ENCODE results near the gene ERC1.

ERC1 gene

DNA sequence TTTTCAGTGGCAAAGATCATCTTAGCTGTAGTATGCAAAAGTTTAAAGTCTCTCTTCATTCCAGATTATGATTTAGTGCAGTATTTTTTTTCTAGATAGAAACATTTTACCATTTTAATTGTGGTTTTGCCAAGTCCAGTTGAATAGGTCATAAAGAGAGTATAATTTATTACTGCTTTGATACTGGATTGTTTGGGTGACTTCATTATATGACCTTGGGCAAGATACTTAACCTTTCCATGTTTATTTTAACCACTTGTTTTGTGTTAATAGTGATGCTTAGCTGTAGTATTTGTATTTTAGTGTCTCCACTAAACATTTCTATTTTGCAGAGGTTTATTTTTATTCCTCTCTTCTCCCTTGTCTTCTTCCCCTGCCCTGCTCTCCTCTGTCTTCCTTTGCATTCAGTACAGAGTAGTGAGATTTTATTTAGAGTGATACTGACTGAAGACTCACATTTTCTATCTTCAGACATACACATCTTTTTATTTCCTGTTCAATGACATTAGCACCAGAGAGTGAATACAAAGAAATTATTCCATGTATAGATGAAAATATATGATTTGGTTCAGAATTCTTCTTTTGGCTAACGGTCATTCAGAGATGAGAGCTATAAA lies 215.2 kb downstream of the ERC1 start:
- TF ChIP-seq GATA2 (IDR thresholded peaks at IDR 0.05; ENCODE audit: low read depth, low read length) (no peak), GATA3 (IDR thresholded peaks at IDR 0.05; ENCODE audit: low read depth, low read length) (no peak)

DNA sequence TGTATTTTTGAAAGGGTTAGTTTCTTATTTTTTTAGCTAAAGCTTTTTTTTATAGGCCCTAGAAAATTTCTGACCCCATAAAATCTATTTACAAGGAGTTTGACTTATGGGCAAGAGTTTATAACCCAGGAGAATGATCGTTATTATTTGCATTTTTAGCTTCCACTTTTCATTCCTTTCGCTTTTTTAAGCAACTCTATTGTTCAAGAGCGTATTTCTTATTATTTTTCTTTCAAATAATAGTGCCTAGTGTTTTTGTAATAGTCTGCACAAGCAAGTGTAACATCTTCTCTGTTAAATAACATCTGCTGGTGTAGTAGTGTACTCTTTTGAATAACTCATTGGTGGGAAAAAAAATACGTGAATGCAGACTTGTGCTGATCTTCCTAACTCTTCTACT lies 216.3 kb downstream of the ERC1 start:
- TF ChIP-seq GATA2 (IDR thresholded peaks at IDR 0.05; ENCODE audit: low read depth, low read length) = no peak
- no peak for TF ChIP-seq GATA3 (IDR thresholded peaks at IDR 0.05; ENCODE audit: low read depth, low read length)

DNA sequence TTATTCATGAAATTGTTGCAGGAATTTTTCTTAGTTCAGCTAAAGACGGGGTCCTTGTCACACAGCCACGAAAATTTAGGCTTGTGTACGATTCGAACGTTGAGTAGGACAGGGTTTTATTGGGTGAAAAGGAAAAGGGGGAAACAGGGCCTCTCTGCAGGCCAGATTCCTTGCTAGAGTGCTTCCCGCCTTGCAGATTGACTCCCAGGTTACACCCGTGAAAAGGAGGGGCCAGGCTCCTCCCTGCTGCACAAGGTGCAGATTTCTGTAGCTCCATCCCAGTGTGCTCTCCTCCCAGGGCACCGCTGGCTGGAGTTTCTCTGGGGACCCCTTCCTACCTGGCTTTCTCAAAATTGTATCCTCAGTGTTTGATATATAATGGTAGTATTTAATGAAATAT lies 221.5 kb downstream of the ERC1 start:
- no peak for TF ChIP-seq GATA3 (IDR thresholded peaks at IDR 0.05; ENCODE audit: low read depth, low read length)
- TF ChIP-seq GATA2 (IDR thresholded peaks at IDR 0.05; ENCODE audit: low read depth, low read length) = no peak

DNA sequence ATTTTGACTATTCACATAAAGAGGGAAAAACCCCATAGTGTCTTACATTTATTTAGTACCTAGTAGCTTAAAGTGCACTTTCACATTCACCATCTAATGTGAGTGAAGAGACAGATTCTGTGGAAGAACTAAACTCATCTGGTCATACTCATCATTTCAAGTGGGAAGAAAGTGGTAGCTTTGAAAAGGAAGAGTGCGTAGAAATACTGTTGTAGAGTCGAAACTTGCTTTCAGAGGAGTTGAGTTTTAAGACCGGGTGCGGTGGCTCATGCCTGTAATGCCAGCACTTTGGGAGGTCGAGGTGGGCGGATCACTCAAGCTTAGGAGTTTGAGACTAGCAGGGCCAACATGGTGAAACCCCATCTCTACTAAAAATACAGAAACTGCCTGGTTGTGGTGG lies 222.2 kb downstream of the ERC1 start:
- TF ChIP-seq GATA3 (IDR thresholded peaks at IDR 0.05; ENCODE audit: low read depth, low read length) = no peak
- no peak for TF ChIP-seq GATA2 (IDR thresholded peaks at IDR 0.05; ENCODE audit: low read depth, low read length)

DNA sequence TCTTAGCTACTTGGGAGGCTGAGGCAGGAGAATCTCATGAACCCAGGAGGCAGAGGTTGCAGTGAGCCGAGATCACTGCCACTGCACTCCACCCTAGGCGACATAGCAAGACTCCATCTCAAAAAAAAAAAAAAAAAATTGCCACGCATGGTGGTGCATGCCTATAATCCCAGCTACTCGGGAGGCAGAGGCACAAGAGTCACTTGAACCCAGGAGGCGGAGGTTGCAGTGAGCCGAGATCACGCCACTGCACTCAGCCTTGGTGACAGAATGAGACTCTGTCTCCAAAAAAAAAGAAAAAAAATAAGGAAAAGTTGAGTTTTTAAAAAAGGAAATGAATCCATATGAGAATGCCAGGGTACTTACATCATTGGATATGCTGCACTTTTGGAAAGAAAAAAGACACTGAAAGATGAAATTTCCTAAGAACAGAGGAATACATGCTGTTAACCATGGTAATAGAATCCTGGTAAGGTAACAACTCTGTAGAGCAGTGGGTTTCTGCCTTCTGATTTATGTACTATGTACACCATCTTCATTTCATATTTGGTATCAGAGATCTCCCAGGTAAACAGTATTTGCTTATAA lies 222.7 kb downstream of the ERC1 start:
- TF ChIP-seq GATA2 (IDR thresholded peaks at IDR 0.05; ENCODE audit: low read depth, low read length) (no peak), GATA3 (IDR thresholded peaks at IDR 0.05; ENCODE audit: low read depth, low read length) (no peak)

DNA sequence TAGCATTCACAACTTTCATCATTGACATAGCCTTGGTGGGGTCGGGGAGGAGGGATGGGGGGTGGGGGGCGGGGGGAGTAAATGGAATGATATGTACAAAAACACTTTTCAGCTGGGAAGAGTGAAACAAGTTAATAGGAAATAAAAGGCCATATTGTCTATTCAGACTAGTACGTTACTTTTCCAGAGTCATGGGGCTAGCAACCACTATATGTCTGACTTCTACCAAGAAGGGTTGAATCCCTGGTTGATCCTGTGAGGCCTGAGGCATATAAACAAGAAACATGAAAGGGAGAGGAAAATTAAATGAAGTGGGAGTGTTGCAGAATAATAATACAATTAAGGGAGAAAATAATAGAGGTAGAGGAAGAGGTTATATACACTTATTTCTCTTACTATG lies 225.5 kb downstream of the ERC1 start:
- TF ChIP-seq GATA3 (IDR thresholded peaks at IDR 0.05; ENCODE audit: low read depth, low read length) (no peak), GATA2 (IDR thresholded peaks at IDR 0.05; ENCODE audit: low read depth, low read length) (no peak)

DNA sequence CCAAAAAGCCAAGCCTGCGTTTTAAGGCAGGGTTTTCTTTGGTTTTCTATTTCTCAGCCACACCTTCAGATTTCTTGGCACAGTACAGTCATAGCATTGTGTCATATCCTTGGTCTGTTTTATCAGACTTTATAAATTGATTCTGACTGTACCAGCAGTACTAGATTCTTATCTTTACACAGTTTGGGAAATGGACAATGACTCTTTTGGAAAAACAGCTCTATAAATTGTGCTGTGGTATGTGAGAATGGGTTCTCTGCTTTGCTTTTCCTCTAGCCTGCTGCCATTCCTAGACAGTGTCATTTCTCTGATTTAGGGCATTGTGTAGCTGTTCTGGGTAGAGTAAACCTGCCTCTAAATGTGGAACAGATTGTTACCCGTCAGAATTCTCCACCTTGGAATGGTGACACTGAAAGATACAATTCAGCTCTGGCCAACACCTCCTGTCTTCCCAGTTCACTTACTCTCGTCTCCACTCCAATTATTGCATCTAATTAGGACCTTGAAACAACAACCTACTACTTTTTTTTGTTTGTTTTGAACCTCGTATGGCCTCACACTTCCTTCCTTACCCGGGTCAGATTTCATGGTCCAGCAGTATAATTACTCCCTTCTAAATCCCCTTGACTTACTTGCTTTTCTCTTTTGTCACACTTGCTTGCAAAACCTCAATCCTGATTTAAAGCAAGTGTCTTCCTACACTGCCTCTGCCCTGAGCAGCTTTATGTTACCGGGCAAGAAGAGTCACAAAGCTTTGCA lies 226.3 kb downstream of the ERC1 start:
- TF ChIP-seq GATA3 (IDR thresholded peaks at IDR 0.05; ENCODE audit: low read depth, low read length) (peak; percentile 82), GATA2 (IDR thresholded peaks at IDR 0.05; ENCODE audit: low read depth, low read length) (peak; percentile 63; the same call in 1 of the 2 replicates)

DNA sequence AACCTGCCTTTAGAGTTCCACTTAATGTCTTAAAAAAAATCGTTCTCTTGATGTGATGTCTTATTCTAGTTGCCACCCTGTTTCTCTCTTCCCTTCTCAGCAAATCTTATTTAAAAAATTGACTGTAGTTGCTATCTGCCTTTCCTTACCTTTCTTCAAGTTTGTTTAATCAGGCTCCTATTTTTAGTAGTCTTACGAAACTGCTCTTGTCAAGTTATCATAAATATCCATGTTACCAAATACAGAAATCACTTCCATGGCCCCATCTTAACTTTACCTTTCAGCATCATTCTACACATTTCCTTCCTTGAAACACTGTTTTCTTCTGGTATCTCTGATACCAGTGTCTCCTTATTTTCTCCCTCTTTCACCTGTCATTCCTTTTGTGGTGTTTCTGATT lies 227.3 kb downstream of the ERC1 start:
- TF ChIP-seq GATA2 (IDR thresholded peaks at IDR 0.05; ENCODE audit: low read depth, low read length) (no peak), GATA3 (IDR thresholded peaks at IDR 0.05; ENCODE audit: low read depth, low read length) (no peak)

DNA sequence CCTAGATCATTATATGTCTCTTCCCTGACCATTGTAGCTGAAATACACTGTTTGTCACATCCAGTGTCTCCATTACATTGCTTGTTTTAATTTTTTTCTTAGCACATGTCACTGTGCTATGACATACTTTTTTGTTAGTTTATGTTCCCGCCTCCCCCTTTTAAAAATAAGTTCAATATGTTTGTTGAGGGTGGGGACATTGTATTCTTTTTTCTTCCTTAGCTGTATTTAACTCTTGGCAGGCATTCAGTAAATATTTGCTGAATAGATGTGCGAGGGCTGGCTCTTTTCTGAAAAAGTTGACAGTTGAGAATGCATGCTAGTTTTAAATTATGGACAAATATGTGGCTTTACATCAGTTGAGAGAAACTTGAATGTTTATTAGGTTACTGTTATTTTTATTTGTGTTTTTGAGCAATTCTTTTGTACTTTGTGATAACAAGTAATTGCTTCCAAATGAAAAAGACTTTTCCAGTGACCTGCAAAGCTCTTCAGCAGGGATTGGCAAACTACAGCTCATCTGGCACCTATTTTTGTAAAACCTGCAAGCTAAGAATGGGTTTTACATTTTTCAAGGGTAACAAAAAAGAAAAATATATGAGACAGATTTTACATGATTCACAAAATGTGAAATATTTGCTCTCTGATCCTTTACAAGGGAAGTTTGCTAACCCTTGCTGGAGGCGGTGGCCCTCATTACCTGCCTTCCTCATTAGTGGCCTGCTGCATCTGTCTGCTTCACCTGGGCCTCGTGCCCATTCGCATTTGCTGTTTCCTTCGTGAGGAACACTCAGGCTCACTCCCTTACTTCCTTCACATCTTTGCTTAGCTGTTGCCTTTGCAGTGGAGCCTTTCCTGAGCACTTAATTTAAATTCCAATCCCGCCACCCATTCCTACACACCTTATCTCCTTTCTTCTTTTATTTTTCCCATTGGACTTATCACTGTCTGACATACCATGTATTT lies 229.4 kb downstream of the ERC1 start:
- TF ChIP-seq GATA3 (IDR thresholded peaks at IDR 0.05; ENCODE audit: low read depth, low read length) (no peak), GATA2 (IDR thresholded peaks at IDR 0.05; ENCODE audit: low read depth, low read length) (no peak)

DNA sequence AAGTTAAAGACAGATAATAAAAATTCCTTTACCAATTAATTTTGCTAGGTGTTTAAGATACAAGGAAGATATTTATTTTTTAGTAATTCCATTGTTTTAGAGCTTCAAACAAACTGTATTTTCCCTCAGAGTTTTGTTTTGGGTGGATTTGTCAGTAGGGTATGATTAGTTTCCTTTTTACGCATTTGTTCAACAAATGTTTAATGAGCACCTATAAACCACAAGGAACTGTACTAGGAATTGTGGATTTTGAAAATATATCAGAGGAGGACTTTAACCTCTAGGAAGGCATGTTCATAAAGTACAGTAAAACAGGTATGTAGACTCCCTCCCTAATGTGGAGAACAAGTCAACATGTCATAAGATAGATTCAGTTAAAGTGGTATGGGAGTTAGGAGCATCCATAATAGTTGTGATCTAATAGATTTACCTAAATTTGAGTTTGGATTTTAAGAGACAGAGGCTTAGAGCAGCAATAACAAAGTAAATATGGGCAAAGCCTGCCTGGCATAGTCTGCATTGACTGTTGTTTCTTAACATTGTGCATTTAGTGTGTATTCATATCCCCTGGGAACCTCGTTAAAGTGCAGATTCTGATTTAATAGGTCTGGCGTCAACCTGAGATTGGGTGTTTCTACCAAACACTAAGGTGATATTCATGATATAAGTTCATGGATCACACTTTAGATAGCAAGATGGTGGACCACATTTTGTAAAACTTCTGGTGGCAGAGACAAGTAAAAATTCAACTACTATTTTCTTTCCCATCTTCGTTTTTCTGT lies 232.0 kb downstream of the ERC1 start:
- TF ChIP-seq GATA2 (IDR thresholded peaks at IDR 0.05; ENCODE audit: low read depth, low read length) (no peak), GATA3 (IDR thresholded peaks at IDR 0.05; ENCODE audit: low read depth, low read length) (no peak)

DNA sequence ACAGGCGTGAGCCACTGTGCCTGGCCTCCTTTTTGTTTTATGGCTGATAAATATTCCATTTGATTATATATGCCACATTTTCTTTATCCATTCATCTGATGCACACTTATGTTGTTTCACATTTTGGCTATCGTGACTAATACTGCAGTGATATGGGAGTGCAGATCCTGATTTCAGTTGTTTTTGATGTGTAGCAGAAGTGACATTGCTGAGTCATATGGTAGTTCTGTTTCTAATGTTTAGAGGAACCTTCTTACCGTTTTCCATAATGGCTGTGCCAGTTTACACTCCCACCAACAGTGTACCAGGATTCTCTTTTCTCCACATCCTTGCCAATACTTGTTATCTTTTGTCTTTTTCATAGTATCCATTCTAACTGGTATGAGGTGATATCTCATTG lies 235.9 kb downstream of the ERC1 start:
- no peak for TF ChIP-seq GATA2 (IDR thresholded peaks at IDR 0.05; ENCODE audit: low read depth, low read length)
- no peak for TF ChIP-seq GATA3 (IDR thresholded peaks at IDR 0.05; ENCODE audit: low read depth, low read length)

DNA sequence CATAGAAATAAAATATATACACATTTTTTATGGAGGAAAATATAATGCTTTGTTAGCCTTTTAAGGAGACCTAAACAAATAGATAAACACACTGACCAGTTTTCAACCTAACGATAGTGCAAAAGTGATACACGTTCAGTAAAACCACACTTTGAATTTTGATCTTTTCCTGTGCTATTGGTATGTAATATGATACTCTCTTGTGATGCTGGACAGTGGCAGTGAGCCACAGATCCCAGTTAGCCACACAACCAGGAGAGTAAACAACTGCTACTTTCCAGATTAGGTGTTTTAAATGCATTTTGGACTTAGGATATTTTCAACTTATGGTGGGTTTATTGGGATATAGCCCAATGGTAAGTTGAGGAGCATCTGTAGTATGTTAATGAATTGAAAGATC lies 243.1 kb downstream of the ERC1 start:
- no peak for TF ChIP-seq GATA2 (IDR thresholded peaks at IDR 0.05; ENCODE audit: low read depth, low read length)
- TF ChIP-seq GATA3 (IDR thresholded peaks at IDR 0.05; ENCODE audit: low read depth, low read length) = no peak

DNA sequence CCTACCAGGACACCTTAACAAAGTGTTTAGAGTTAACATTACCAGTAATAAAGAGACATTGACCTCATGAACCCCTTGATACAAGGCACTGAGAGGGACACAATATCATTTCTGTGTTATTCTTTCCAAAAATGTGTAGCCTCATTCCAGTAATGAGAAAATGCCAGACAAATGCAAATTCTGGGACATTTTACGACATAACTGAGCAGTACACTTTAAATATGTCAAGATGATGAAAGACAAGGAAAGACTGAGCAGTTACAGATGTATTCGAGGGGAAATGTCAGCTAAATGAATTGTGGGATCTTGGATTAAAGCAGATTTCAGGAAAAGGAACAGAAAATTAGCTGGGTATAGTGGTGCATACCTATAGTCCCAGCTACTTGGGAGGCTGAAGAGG lies 255.6 kb downstream of the ERC1 start:
- no peak for TF ChIP-seq GATA2 (IDR thresholded peaks at IDR 0.05; ENCODE audit: low read depth, low read length)
- TF ChIP-seq GATA3 (IDR thresholded peaks at IDR 0.05; ENCODE audit: low read depth, low read length) = no peak
